AG08395 (cell line): Measurements from ENCODE around the gene PDYN.
A peak's percentile ranks its signal among the peaks of the same experiment; 100 is the strongest.
"Not testable (repeated sequence)": the region's sequence is repeated elsewhere in the genome, so short reads cannot be mapped to it uniquely, and the experiment has no call there.

ENCODE experiments used
- DNase-seq: peaks from one replicate; pipeline ENCODE4 v3.0.0; 2012; ENCODE audit warnings: mixed read lengths, low spot score

The PDYN gene

DNA sequence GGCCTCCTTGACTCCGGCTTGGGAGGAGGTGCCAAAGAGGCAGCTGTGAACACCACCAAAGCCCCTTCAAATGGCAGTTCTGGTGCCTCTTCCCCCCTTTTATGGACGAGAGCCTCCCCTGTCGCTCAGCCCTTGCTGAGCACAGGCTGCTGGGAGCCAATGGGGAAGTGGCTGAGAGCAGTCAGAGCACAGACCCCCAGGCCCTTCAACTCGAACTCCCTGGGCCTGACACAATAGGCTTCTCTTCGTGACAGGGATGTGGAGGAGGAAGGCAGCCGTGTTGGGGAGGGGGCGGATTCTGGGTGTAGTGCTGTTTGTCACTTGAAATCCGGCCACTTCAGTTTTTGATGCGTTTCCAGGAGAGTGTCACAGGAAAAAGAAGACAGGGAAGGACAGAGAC, at the start of gene PDYN:
Gene PDYN (minus strand): TSS at position 73 of the 400 bp plus-strand sequence. CDS start 10,974 bp downstream, outside the sequence.
- DNase-seq: no peak

DNA sequence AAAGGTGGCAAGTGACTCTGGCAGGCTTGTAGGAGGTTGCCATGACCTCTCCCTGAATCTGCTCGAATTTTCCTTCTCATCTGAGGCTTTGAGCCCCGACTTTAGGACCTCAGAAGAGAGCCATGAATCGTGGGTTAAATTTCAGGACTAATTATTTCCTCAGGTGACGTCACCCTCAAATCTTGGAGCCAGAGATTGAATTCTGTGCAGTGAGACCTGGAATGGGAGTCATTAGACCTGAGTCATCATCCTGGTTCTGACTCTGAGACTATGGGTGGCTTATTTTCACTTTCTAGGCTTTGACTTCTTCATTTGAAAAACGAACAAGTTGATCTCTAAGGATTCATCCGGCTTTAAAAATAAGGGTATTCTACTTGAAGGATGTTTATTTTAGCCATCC, 48.5 kb upstream of the PDYN start:
- DNase-seq: peak; percentile 92

DNA sequence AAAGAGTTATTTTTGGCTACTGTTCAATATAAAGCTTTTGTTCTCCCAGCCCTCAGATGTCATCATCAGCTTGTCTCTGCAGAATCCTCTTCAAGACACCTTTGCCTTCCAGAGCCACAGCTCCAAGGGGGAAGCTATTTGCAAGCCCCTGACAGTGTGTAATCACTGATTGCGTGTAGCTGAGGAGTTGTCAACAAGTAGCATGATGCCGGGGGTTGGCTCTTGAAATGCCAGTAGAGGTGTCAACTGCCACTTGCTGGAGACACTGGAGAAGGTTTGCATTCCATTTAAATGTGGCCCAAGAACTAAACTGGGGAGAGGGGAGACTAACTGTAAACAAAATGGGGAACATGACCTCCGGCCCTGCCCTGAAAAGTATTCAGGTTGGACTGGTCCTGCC, 44.3 kb upstream of the PDYN start:
- no peak for DNase-seq

DNA sequence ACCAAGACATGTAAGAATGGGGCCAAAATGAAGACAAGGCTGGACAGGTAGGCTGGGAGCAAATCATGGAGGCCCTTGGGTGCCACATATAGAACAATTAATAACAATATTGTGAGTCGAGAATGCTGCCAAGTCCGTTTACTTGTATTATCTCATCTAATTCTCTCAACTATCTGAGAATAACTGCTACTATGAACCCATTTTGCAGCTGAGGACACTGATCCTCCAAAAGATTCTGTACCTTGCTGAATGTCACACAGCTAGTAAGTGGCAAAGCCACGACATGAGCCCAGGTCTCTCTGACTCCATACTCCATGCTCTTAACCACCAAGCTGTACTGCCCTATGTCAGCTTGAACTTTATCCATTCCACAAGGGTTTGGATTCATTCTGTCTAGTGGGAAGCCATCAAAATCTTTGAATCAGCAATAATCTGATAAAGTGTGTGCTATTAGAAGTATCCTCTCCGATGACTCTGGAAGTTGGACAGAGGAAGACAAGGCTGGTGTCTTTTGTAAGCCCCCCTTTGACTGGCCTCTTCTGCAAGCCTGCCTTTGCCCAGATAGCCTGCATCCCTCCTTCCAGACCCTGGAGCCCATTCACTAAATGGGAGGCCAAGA, 43.5 kb upstream of the PDYN start:
- DNase-seq: no peak

DNA sequence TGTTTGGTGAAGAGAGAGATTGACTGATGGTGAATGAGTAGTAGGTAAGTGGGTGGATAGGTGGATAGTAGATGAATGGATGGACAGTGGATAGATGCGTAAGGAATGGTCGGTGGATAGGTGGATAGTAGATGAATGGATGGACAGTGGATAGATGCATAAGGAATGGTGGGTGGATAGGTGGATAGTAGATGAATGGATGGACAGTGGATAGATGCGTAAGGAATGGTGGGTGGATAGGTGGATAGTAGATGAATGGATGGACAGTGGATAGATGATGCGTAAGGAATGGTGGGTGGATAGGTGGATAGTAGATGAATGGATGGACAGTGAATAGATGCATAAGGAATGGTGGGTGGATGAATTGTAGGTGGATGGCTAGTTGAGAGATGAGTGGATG, 42.5 kb upstream of the PDYN start:
- not testable (repeated sequence) for DNase-seq

DNA sequence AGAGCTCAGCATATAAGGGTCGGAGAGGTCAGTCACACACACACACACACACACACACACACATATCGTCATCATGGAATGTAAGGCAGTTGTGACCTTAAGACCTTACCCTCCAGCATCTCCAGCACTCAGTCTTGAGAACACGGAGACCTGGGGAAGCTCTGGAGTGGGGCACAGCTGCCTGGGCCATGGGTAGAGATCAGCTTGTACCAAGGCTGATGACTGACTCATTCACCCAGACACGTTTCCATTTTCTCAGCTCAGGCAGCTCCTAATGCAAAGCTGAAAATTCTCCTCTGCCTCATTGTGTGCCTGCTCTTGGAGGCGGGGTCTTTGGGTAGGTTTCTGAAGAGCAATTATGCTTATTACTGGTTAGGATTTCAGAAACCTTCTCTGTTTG, 38.3 kb upstream of the PDYN start:
- DNase-seq: no peak

DNA sequence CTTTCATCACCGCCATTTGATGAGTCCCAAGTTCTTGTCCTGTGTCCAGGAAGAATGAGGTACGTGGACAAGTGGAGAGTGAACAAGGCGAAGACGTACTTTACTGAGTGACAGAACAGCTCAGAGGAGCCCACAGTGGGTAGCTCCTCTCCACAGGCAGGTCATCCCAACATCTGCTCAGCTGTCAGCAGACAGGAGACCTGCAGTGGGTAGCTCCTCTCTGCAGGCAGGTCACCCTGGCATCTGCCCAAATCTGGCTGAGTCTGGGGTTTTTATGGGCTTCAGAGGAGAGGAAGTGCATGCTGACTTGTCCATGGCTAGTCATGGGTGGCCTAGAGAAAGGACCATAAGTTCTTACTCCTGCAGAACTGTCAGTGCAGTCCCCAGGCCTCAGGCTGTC, 32.7 kb upstream of the PDYN start:
- DNase-seq: no peak

DNA sequence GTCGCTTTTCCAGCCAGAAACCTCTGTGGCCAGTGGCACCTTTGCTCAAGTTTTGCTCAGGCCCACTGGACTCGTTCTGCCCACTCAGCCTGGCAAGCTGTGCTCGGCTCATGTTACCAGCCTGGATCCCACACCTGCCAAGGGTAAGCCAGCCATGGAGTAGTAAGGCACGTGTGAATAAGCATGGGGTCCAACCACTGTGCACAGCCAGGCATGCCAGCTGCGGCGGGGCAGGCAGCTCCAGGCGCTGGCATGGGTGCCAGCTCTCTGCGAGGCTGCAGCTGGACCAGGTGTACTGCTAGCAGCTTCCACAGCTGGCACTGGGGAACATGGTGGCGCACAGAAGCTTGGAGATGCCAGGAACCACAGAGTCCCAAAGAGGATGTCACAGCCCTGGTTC, 32.1 kb upstream of the PDYN start:
- DNase-seq: no peak

DNA sequence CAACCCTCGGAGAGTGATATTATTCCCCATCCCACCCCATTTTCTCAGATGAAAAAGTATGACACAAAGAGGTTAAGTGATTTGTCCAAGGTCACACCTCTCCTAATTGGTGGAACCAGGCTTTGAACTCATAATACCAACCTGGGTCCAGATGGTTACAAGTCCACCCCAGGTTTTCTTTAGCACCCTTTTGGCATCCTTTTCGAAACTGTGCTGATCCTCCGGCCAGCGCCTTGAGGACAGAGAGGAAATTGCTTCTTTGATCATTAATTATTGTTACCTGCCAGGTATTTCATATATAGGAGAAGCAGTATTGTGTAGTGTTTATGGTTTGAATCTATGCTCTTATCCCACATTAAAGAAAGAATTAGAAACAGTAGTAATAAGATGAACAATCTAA, 29.3 kb upstream of the PDYN start:
- no peak for DNase-seq

DNA sequence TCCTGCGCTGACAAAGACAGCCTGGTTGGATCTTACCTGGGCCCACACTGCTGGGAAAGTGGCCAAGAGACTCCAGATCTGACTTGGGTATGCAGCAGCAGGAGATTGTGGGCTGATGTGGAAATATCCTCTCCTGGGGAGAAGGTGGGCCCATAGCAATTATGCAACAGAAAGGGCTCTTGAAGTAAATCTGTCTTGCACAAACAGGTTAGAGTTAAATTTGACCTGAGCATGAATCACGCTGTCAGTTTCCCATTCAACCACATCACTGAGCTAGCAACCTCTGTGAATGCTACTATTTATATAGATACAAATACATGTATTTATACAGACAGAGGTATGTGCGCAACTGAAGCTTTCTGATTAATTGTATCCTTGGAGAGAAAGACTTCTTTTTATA, 28.3 kb upstream of the PDYN start:
- DNase-seq: no peak

DNA sequence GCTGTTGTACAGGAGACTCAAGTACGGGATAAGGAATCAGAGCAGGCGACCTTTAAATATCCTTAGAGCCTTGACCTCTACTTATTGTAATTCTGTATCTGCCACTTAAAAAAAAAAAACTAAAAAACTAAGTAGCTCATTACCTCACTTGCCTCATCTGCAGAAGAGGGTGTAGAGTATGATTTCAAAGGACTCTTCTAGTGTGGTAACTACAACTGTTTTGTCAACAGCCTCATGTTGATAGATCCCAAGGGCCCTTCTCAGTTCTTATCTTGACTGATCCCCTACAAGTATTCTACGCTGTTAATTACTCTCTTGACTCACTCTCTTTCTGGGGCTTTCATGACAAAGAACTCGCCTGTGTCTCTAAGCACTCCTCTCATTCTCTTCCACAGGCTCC, 16.7 kb upstream of the PDYN start:
- no peak for DNase-seq

DNA sequence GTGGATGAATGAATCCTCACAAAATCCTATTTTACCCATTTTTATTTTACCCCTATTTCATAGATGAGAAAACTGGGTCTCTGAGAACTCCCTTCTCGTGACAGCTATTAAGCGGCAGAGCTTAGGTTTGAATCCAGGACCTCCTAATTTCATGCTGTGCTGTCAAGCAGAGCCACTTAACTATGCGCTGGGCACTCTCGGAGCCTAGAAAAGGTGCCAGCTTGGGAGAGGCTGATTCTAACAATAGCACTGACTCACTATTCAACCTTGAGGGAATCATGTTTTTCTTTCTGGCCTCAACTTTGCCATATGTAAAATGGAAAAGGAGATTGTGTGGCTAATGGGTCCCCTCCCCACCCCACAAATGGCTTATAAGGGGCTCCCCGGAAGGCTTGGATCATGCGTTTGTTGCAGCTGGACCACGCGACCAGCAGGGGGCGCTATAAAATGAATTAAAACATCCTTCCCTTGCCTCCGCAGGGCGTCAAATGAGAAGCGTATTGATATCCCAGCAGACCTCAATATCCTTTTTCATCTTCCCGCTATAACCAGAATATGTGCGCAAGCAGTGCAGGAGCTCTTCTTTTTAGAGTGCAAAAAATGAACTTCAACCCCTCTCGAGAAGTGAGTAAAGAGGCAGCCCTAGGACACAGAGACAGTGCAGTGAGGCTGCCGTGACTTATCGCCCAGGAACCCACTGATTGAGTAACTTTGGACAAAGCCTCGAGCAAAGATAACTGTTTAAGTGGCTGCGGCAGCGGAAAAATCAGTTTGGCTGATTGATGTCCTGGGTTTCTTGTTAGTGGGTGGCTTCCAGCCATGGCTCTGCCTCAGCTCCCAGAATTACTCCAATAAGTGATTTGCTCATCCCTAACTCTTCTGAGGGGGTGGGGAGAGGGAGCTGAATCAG, 12.8 kb upstream of the PDYN start:
- peak; percentile 39 for DNase-seq

DNA sequence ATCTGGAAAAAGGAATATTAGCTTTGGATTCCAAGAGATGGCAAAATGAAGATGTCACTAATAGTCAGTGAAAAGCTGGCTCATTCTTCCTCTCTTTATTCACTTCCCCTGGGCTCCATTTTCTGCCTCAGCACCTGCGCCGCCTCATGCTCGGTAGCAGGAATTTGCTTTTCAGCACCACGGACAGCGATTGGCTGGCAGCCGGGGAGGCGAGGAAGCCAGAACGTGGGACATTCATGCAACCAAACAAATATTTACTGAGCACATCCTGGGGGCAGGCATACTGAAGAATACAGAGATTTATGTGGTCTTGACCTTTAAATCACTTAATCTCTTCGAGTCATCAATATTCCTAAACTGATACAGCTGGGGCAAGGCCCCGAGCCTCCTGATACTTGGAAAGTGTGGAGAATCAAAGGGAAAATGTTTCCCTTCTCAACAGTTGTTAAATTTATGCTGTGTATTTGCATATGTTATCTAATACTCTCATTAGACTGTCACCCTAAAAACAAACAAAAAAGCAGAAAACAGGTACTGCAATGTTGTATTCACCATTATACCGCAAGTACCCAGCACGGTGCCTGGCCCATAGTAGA, 12.1 kb upstream of the PDYN start:
- peak; percentile 66 for DNase-seq

DNA sequence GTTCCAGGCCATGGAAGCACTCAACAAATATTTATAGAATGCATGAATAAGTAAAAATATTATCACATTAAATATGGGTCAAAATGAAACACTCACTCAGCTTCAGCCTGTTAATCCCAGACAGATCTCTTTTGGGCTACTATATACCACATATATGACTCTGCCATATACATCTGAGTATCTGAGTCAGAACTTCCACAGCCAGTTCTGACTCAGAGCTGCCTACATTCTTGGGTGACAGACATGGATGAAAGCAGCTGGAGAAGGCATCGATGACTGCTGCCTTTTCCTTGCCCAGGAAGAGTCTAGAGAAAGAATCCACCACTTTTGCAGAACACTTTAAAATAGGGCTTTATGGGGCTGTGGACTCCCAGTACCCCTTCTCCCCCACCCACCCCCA, 11.5 kb upstream of the PDYN start:
- no peak for DNase-seq

DNA sequence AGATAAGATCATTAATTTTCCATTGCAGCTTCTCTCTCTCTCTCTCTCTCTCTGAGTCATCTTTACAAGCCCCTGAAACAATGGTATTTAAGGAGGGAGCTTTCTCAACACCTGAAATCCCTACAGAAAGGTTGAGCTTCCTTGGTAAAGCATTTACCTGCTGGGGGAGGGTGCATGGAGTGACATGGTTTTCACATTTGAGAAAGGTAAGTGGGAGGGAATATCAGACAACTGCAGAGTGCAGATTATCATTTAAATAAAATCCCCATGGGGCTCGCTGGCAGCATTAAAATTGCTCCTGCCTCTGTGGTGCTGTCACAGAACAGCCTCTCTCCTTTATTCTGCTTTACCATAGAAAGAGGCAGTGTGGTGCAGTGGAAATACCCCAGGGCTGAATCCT, 10.3 kb upstream of the PDYN start:
- DNase-seq: no peak

DNA sequence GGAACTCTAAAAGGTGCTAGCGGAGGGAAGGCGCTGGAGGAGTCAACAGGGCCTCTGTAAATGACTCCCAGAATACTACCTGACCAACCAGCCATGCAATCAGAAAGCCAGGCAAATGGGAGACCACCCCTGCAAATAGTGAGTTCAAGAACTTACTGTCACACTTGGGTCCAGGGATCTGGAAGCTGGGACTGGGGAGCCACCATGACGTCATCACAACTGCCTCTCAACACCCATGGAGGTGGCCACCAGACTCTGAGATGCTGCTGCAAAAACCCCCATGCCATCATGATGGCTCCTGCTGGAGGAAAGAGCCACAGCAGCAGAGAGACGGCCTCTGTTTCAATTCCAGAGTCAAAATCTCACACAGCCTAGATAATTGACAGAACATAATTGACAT, 8.5 kb upstream of the PDYN start:
- no peak for DNase-seq

DNA sequence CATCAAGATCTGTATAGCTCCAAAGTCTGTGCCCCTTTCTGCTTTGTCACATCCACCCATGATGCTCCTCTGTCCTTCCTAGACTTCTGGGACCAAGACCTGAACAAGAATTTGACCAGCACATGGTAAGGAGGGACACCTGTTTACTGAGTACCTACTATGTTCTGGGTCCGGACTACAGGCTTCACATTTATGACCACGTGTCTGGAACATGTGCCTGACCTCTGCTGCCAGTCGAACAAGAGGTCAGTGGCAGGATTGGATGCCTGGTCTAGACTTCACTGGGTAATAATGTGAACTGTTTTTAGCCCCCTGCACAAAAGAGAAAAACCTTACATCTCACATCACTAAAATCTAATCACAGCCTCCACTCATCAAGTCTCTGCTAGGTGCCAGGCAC, 7.3 kb upstream of the PDYN start:
- no peak for DNase-seq

DNA sequence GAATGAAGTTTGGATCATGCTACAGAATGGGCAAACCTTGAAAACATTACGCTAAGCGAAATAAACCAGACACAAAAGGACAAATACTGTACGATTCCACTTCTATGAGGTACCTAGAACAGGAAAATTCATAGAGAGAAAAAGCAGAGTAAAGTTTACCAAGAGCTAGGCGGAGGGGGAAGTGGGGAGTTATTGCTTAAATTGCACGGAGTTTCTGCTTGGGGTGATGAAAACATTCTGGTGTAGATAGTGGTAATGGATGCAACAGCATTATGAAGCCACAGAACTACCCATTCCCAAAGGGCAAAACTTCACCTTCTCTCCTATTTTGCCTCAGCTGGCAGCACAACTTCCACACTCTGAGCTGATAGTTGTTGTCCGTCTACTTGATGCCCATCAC, 6.4 kb upstream of the PDYN start:
- DNase-seq: no peak

DNA sequence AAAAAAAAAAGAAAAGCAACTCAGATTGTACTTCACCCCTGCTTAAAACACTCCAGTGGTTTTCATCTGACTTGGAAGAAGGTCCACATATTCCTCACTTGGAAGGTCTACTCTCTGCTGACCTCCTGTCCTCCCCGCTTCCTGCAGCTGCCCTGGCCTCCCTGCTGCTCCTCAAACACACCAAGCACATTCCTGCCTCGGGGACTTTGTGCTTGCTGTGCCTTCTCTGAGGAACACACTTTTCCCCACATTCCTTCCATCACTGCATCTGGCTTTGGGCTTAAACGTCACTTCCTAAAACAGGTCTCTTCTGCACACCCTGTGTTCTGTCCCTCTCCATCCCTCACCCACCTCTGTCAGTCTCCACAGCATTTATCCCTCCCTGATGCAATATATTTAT, 4.9 kb upstream of the PDYN start:
- no peak for DNase-seq

DNA sequence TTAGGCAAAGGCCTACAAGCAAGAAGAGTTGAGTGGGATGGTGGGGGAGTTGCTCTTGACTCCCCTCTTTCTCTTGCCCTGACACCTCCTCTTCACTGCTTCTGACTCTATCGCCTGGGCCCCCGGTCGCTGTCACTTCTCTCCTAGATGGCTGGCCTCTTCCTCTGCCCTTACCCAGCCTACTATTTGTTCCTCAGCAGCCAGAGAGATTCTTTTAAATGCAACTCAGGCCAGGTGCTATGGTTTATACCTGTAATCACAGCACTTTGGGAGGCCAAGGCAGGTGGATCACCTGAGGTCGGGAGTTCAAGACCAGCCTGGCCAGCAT, 4.3 kb upstream of the PDYN start:
- no peak for DNase-seq

DNA sequence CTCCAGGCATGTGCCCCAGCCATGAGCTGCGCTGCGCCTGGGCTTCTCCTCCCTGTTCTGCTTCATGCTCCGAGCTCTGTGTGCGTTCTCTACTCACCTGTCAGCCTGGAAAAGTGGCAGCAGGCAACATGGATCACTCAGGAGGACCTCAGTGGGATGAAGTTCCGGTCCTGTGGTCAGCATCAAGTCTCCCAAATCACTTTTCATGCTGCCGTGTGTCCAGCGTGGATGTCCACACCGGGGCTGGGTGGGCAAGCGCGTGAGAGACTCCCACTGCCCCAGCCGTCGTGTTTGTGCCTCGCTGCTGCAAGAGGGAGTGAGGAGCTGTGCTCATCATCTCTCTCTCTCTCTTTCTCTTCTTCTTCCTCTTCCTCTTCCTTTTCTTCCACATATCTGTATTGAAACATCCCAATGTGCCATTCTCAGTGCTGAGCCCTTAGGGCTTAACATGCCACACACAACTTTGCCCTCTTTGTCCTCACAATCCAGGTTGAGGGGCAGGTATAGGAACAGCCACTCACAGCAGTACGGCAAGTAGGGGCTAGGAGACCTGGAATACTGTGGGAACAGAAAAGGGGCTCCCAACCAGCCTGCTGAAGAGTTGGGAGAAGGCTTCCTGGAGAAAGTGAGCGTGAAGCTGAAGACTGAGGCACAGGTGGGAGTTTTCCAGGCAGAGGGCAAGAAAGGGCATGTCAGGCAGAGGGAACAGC, 3.8 kb upstream of the PDYN start:
- no peak for DNase-seq

DNA sequence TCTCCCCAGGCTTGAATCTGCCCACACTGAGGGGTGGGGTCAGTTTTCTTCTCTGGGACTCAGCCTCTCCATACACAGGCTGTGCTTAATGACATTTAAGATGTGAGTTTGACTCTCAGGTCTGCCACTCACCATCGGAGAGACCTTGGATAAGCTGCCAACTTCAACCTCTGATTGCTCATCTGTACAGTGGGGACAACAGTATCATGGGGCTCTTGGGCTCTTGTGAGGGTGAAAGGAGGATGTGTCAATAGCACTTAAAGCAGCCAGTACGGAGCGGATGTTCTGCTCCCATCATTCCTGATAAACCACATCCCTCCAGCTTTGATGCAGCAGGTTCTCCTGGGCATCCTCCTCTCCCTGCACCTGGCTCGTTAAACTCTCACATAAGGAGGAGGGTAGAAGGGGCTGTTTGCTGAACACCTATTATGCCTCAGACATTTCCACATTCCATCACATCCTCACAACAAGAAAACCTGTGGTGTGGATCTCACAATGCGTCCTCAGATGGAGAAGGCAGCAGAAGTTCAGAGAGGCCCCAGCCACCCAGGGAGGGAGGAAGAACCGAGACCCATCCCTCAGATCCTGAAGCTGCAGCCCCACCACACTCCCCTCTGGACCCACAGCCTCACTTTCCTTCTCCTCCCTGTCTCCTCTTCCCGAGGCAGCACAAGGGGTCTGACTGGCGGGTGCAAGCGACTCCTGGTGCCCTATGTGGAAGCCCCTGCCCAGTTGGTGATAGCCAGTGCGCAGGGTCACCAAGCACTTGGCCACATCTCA, 1.9 kb upstream of the PDYN start:
- no peak for DNase-seq
